ENCODE data around the gene HSPD1.

GRCh38 chr2:197495433-197496134 lies 4.1 kb downstream of the HSPD1 start:
- no peak for TF ChIP-seq CTCF (IDR thresholded peaks at IDR 0.05; ENCODE audit: low read depth, low read length, missing input control)
- TF ChIP-seq TAF1 (conservative IDR thresholded peaks at IDR 0.05): no peak
- no peak for TF ChIP-seq HNF4G (IDR thresholded peaks at IDR 0.05)
